Upper lobe of right lung (tissue), 1 donor: ENCODE results near the gene WWOX. TPM values are rescaled to one million over a fixed set of nuclear protein-coding genes. Genes with fewer than 3 reads are reported as not detected.
A peak's percentile ranks its signal among the peaks of the same experiment; 100 is the strongest.

Experiments used
- ATAC-seq: fragments of 200-7000 bp; cut with Tn5 transposase; one replicate; pipeline ENCODE4 v1.9.1; 2020; ENCODE audit warnings: mild to moderate bottlenecking, moderate library complexity
- DNase-seq: peaks from one replicate; pipeline ENCODE4 v3.0.0-alpha.2; 2020
- H3K27ac ChIP-seq: fragments of 200-600 bp; one replicate; pipeline ENCODE4 v1.8.0; 2022
- H3K27me3 ChIP-seq: fragments of 200-600 bp; one replicate; pipeline ENCODE4 v1.8.0; 2022; ENCODE audit warnings: mild to moderate bottlenecking
- H3K36me3 ChIP-seq: fragments of 200-600 bp; one replicate; pipeline ENCODE4 v1.8.0; 2022
- H3K4me1 ChIP-seq: fragments of 200-600 bp; one replicate; pipeline ENCODE4 v1.8.0; 2022
- H3K4me3 ChIP-seq: fragments of 200-600 bp; one replicate; pipeline ENCODE4 v1.8.0; 2022; ENCODE audit warnings: mild to moderate bottlenecking
- H3K9me3 ChIP-seq: fragments of 200-600 bp; one replicate; pipeline ENCODE4 v1.8.0; 2022
- CTCF ChIP-seq: fragments of 200-600 bp; IDR thresholded peaks from one replicate; pipeline ENCODE4 v1.8.0; 2022; ENCODE audit warnings: antibody characterized with exemption
- intact Hi-C: fragments of 100-400 bp; cut with DNase I; formaldehyde crosslinking; loops from one replicate; pipeline ENCODE4 v1.11.0; 2022
- total RNA-seq: library from RNA; stranded (reverse); fragmentation: NEBNext Ultra II Directional; extraction: Animal tissue kit (Norgen Biotek cat#: 25700); gene quantifications from one replicate; pipeline ENCODE4 v1.2.1, GENCODE V29; 2021
- donor health status: DM: no; HTN: yes; CAD: no; lungs with severe emphysema.

The WWOX gene
- total RNA-seq, 1 donor from 2014 or later, result 17.0 TPM

DNA sequence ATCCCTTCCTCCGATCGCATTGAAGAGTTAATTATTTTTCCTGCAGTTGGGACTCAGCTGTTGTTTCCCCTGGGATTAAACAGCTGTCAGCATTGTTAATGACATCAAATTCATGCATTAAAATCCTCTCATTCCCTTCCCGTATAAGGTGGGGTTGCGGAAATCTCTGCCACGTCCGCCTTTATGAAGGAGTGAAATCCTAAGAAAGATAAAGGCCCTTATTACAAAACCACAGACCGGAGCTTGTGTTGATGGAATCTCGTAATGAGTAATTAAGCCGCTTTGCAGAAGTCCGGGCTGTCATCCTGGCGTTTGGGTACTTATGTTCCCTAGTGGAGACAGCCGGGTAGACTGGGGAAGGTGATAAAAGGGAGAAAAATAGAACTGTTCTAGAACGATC lies 873.5 kb downstream of the WWOX start:
- Histone ChIP-seq H3K36me3 (no peaks in the 10 kb centered on the region), H3K27ac (no peak overlapping the region), H3K4me3 (no peak overlapping the region), H3K27me3 (no peaks in the 10 kb centered on the region), H3K4me1 (no peaks in the 10 kb centered on the region), H3K9me3 (no peaks in the 10 kb centered on the region)
- no peak for ATAC-seq
- TF ChIP-seq CTCF, result no peak
- intact Hi-C loops, result no loop called here
- no peak for DNase-seq

DNA sequence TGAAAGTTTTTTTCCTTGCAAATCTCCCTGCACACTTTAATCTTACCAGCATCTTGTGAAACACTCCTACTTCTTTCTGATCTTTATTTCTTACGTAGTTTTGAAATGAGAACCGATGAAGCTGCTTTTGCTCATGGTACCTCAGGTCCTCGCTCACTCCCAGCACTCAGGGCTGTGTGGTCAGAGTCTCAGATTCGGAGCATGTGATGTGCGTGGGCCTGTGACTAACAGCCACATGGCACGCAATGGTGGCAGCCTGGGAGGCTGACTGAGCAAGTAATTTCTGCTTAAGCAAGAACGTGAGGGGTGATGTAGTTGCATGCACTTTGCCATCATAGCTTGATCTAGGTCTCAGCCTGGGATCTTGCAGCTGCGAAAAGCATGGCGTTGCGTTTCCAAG lies 876.8 kb downstream of the WWOX start:
- no peaks in the 10 kb centered on the region for H3K27me3 ChIP-seq
- ATAC-seq (peak; percentile 43), DNase-seq (no peak)
- H3K36me3 ChIP-seq, result no peaks in the 10 kb centered on the region
- no peak for TF ChIP-seq CTCF
- no peaks in the 10 kb centered on the region for H3K4me1 ChIP-seq
- no peaks in the 10 kb centered on the region for H3K9me3 ChIP-seq
- intact Hi-C loops, result no loop called here
- no peak overlapping the region for H3K4me3 ChIP-seq
- H3K27ac ChIP-seq, result no peak overlapping the region

- DNase-seq, result no peak
- intact Hi-C loops, result no loop called here
- H3K9me3 ChIP-seq, result no peaks in the 10 kb centered on the region
- no peak overlapping the region for H3K4me3 ChIP-seq
- TF ChIP-seq CTCF, result no peak
- no peaks in the 10 kb centered on the region for H3K27me3 ChIP-seq
- no peak for ATAC-seq
- no peaks in the 10 kb centered on the region for H3K4me1 ChIP-seq
- no peak overlapping the region for H3K27ac ChIP-seq
- no peaks in the 10 kb centered on the region for H3K36me3 ChIP-seq
Observed at GRCh38 chr16:78980825-78981224, 881.4 kb downstream of the WWOX start.

GRCh38 chr16:78982096-78982744 lies 882.8 kb downstream of the WWOX start:
- Histone ChIP-seq H3K4me1 (no peaks in the 10 kb centered on the region), H3K27ac (no peak overlapping the region), H3K4me3 (no peak overlapping the region), H3K27me3 (no peaks in the 10 kb centered on the region), H3K9me3 (no peaks in the 10 kb centered on the region), H3K36me3 (no peaks in the 10 kb centered on the region)
- ATAC-seq (no peak), DNase-seq (no peak)
- intact Hi-C loops, result no loop called here
- no peak for TF ChIP-seq CTCF

DNA sequence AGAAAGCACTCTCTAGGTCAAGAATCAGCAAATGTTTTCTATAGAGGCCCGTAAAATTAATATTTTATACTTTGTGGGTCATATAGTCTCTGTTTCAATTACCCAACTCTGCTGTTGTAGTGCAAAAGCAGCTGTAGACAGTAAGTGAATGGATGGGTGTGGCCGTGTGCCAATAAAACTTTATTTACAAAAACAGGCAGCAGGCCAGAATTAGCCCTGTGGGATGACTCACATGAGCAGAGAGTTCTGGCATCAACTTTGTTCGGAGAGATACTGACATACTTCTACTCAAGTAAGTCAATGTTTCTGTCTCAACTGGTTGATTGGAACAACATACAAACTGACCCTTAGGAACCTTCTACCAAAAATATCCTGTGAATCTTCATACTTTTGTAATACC lies 884.9 kb downstream of the WWOX start:
- no peak for ATAC-seq
- intact Hi-C loops, result no loop called here

More for the DNA sequence above, 884.9 kb downstream of the WWOX start:
- H3K27me3 ChIP-seq, result no peaks in the 10 kb centered on the region
- H3K27ac ChIP-seq, result no peak overlapping the region
- TF ChIP-seq CTCF, result no peak
- H3K36me3 ChIP-seq, result no peaks in the 10 kb centered on the region
- H3K4me3 ChIP-seq, result no peak overlapping the region
- H3K9me3 ChIP-seq, result no peaks in the 10 kb centered on the region
- DNase-seq, result no peak
- H3K4me1 ChIP-seq, result no peaks in the 10 kb centered on the region
